ENCODE data around the gene ZNF831. TPM values are rescaled to one million over a fixed set of nuclear protein-coding genes. Genes with fewer than 3 reads are reported as not detected.
A peak's percentile ranks its signal among the peaks of the same experiment; 100 is the strongest.

ZNF831 gene
- total RNA-seq, 6 experiments from 2014 or later: 0.04 to 0.25 (median 0.07) TPM

- no peak for TF ChIP-seq POLR2A (IDR thresholded peaks at IDR 0.05)
- TF ChIP-seq, protein P1, sequence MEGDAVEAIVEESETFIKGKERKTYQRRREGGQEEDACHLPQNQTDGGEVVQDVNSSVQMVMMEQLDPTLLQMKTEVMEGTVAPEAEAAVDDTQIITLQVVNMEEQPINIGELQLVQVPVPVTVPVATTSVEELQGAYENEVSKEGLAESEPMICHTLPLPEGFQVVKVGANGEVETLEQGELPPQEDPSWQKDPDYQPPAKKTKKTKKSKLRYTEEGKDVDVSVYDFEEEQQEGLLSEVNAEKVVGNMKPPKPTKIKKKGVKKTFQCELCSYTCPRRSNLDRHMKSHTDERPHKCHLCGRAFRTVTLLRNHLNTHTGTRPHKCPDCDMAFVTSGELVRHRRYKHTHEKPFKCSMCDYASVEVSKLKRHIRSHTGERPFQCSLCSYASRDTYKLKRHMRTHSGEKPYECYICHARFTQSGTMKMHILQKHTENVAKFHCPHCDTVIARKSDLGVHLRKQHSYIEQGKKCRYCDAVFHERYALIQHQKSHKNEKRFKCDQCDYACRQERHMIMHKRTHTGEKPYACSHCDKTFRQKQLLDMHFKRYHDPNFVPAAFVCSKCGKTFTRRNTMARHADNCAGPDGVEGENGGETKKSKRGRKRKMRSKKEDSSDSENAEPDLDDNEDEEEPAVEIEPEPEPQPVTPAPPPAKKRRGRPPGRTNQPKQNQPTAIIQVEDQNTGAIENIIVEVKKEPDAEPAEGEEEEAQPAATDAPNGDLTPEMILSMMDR (IDR thresholded peaks at IDR 0.05): no peak
- no peaks in the 10 kb centered on the region for H3K4me1 ChIP-seq
- H3K4me3 ChIP-seq: no peak overlapping the region
- no peaks in the 10 kb centered on the region for H3K9me3 ChIP-seq
- intact Hi-C loops (cut with DNase I): no loop called here
- no peaks in the 10 kb centered on the region for H3K36me3 ChIP-seq
- ATAC-seq (peak in 1 of 4 donors; percentile 25), DNase-seq (no peak)
- no peak overlapping the region for H3K27ac ChIP-seq
- no peaks in the 10 kb centered on the region for H3K27me3 ChIP-seq
- 37% methylated on average over 11 of the region's 11 CpGs for WGBS (ENCODE audit: insufficient coverage, low coverage, low lambda C conversion rate, missing lambda C conversion rate)
Measured at GRCh38 chr20:59273739-59274357, 110.2 kb downstream of the ZNF831 start.

GRCh38 chr20:59276938-59277337, 113.3 kb downstream of the ZNF831 start:
- no peak for ATAC-seq
- H3K9me3 ChIP-seq: no peaks in the 10 kb centered on the region
- H3K4me3 ChIP-seq: no peak overlapping the region
- intact Hi-C loops (cut with DNase I): no loop called here
- DNase-seq: no peak
- H3K27me3 ChIP-seq: no peaks in the 10 kb centered on the region
- no peak for TF ChIP-seq POLR2A (IDR thresholded peaks at IDR 0.05)
- TF ChIP-seq, protein P1 (IDR thresholded peaks at IDR 0.05): no peak
- no peaks in the 10 kb centered on the region for H3K36me3 ChIP-seq
- WGBS (ENCODE audit: insufficient coverage, low coverage, low lambda C conversion rate, missing lambda C conversion rate): 30% methylated on average over 4 of the region's 5 CpGs
- no peaks in the 10 kb centered on the region for H3K4me1 ChIP-seq
- no peak overlapping the region for H3K27ac ChIP-seq

DNA sequence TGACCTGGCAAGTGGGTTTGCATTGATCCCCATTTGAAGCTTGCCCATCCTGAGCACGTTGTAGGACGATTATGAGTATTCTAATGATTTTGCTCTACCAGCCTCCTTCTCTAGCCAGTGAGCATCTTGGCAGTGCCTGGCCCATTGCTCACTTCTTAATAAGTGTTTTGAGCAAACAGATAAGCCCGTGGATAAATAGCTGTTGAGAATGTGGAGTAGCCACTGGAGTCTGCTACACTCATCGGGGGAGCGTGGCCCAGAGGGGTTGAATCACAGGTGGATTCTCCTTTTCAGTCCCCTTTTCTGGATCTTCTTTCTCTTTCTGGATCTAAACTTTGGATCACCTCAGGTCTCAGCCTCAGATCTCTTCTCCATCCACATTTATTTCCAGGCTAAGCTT, 120.8 kb downstream of the ZNF831 start:
- intact Hi-C loops (cut with DNase I): no loop called here
- 62% methylated on average over 5 of the region's 5 CpGs for WGBS (ENCODE audit: insufficient coverage, low coverage, low lambda C conversion rate, missing lambda C conversion rate)
- H3K36me3 ChIP-seq: no peaks in the 10 kb centered on the region
- no peak overlapping the region for H3K4me3 ChIP-seq
- ATAC-seq (no peak), DNase-seq (no peak)
- H3K4me1 ChIP-seq: no peaks in the 10 kb centered on the region
- no peak overlapping the region for H3K27ac ChIP-seq
- H3K9me3 ChIP-seq: no peaks in the 10 kb centered on the region
- H3K27me3 ChIP-seq: no peaks in the 10 kb centered on the region
- TF ChIP-seq POLR2A (IDR thresholded peaks at IDR 0.05): no peak
- TF ChIP-seq, protein P1 (IDR thresholded peaks at IDR 0.05): no peak

GRCh38 chr20:59289994-59290393, 126.4 kb downstream of the ZNF831 start:
- TF ChIP-seq, protein P1 (IDR thresholded peaks at IDR 0.05): no peak
- TF ChIP-seq POLR2A (IDR thresholded peaks at IDR 0.05): no peak
- no peak overlapping the region for H3K27ac ChIP-seq
- ATAC-seq (peak in 1 of 4 donors; percentile 30), DNase-seq (no peak)
- no peaks in the 10 kb centered on the region for H3K36me3 ChIP-seq
- no peaks in the 10 kb centered on the region for H3K27me3 ChIP-seq
- no peaks in the 10 kb centered on the region for H3K9me3 ChIP-seq
- H3K4me1 ChIP-seq: no peaks in the 10 kb centered on the region
- intact Hi-C loops (cut with DNase I): no loop called here
- 67% methylated on average over 2 of the region's 5 CpGs for WGBS (ENCODE audit: insufficient coverage, low coverage, low lambda C conversion rate, missing lambda C conversion rate)
- H3K4me3 ChIP-seq: no peak overlapping the region
